SK-N-MC (cell line): Measurements from ENCODE around the gene TBL3.

Experiments used
- EZH2 ChIP-seq: fragments of 200-600 bp; sonication (generic); IDR thresholded peaks from one replicate; pipeline ENCODE4 v1.6.1; 2017; ENCODE audit warnings: antibody characterized with exemption
- POLR2AphosphoS5 ChIP-seq: IDR thresholded peaks from 2 replicates; pipeline ENCODE4 v1.6.1; 2012; ENCODE audit warnings: mild to moderate bottlenecking, low read depth, low read length, borderline replicate concordance

GRCh38 chr16:2007081-2007836 lies 35.4 kb downstream of the TBL3 start:
- TF ChIP-seq POLR2AphosphoS5 (no peak), EZH2 (no peak)
